WERI-Rb-1 (cell line): Measurements from ENCODE around the gene RPL10.

Experiments
- DNase-seq: peaks from one replicate; pipeline ENCODE4 v3.0.0-alpha.2; 2020
- H3K27ac ChIP-seq: fragments of 250-450 bp; sonication (Bioruptor Pico); 2 replicates; pipeline ENCODE4 v1.5.1; 2020; ENCODE audit warnings: mild to moderate bottlenecking, moderate library complexity
- H3K27me3 ChIP-seq: fragments of 250-450 bp; sonication (Bioruptor Pico); 2 replicates; pipeline ENCODE4 v1.5.1; 2021; ENCODE audit warnings: mild to moderate bottlenecking, low read depth, moderate library complexity; ENCODE audit not compliant: insufficient read depth, severe bottlenecking
- H3K36me3 ChIP-seq: fragments of 250-450 bp; sonication (Bioruptor Pico); 2 replicates; pipeline ENCODE4 v1.5.1; 2020; ENCODE audit warnings: mild to moderate bottlenecking, moderate library complexity
- H3K4me3 ChIP-seq: 2 replicates; pipeline ENCODE4 v1.5.1; 2011; ENCODE audit warnings: low read depth, mild to moderate bottlenecking, control low read depth, low read length
- H3K9me3 ChIP-seq: fragments of 250-450 bp; sonication (Bioruptor Pico); 2 replicates; pipeline ENCODE4 v1.5.1; 2021; ENCODE audit warnings: mild to moderate bottlenecking, moderate library complexity; ENCODE audit not compliant: severe bottlenecking
- CTCF ChIP-seq: IDR thresholded peaks from 2 replicates; pipeline ENCODE4 v1.5.1; 2011; ENCODE audit warnings: low read depth, mild to moderate bottlenecking, control low read depth, inconsistent platforms, low read length

The RPL10 gene

DNA sequence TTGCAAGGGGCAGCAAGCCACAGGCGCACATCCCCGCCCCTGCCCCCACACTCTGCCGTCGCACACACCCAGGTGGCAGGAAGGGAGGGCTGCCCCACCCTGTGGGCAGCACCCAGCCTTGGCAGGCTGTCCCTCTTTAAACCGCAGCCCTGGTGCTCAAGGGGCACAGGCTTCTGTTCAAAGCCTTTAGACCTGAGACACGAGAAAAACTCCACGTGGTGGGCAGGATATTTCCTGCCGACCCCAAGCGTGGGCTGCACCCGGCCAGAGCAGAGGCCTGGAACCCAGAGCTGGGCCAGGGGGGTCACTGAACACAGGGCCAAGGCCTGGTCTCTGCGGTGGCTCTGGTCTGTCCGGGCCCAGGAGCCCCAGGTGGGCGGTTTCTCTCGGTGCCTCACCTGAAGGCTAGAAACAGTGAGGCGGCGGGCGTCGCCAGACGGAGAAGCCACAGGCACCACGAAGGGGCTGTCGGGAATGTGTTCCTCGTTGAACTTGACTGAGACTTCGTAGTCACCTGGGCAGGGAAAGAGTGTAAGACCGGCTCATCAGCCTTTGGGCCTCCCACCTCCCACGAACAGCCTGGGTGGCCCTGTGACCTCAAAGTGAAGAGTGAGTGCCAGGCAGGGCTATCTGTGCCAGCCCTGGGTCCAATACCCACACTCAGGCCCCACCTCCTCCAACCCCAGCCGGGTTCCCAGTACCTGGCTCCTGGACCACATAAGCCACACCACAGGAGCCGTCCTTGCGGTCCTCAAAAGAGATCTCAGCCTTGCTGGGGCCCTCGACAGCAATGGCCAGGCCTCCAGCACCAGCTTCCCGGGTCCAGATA lies 46.8 kb upstream of the RPL10 start:
- no peak for TF ChIP-seq CTCF
- H3K36me3 ChIP-seq: peaks cover 85% of the 10 kb centered on the region

DNA sequence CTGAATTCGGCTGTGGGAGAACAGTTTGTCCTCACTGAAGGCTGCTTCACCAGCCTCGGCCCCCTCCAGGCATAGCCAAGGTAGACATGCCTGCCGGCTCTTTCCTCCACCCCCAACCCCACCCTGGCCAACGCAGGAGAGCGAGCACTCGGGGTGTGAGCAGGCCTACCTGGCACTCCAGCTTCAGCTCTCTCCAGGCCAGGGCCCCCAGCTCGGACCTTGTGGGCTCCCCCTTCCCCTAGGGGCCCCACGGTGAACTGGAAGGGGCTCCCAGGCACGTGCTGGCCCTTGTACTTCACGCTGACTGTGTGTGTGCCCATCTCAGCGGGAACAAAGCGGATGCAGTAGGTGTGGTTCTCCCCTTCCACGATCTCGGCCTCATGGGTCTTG lies 46.2 kb upstream of the RPL10 start:
- H3K27me3 ChIP-seq: peaks cover 34% of the 10 kb centered on the region
- no peak overlapping the region for H3K4me3 ChIP-seq
- H3K27ac ChIP-seq: no peak overlapping the region
- H3K36me3 ChIP-seq: peaks cover 91% of the 10 kb centered on the region
- DNase-seq: no peak
- no peak for TF ChIP-seq CTCF
- H3K9me3 ChIP-seq: no peaks in the 10 kb centered on the region

More for the DNA sequence above, 46.8 kb upstream of the RPL10 start:
- peak overlapping the region; percentile 55; the same call in 1 of the 2 replicates for H3K27ac ChIP-seq
- peaks cover 34% of the 10 kb centered on the region for H3K27me3 ChIP-seq
- no peak overlapping the region for H3K4me3 ChIP-seq
- DNase-seq: no peak
- no peaks in the 10 kb centered on the region for H3K9me3 ChIP-seq

DNA sequence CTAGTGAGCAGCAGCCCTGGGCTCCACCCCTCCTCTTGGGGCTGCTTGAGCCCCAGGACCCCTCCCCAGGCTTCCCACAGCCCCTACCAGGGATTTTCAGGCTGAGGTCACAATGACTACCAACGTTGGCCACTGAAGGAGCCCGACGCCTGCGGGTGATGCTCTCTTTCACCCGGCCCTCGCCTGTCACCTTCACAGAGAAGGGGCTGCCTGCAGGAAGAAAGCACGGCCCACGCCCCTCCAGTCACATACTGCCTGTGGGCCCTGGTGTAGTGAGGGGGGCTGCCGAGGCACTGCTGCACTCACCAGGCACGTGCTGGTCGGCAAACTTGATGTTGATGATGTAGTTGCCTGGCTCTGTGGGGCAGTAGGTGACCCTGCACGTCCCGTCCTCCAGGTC lies 45.7 kb upstream of the RPL10 start:
- Histone ChIP-seq H3K36me3 (peaks cover 95% of the 10 kb centered on the region), H3K27ac (no peak overlapping the region)

DNA sequence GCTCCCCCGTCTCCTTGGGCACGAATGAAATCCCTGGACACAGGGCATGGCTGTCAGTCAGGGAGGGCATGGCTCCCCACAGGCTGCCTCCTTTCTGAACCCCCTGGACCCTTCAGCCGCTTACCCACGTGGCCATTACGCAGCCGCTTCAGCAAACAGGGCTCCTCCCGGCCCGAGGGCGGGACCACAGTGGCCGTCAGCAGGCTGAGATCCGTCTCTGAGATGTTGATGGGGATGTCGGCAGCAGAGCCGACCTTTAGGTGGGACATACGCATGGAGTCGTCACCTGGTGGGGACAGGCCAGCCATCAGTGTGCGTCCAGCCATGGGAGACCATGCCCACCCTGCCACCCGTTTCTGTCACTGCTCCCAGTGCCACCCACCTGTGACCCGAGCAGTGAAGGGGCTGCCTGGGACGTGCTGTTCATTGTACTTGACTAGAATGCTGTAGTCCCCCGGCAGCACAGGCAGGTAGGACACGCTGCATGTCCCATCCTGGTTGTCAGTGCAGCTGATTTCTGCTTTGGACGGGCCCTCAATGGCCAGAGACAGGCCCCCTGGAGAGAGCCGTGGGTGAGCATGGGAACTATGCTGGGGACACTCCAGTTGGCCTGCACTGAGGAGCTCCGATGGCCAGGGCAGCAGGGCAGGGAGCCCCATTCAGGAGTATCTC lies 44.9 kb upstream of the RPL10 start:
- Histone ChIP-seq H3K9me3 (no peaks in the 10 kb centered on the region), H3K27me3 (peaks cover 39% of the 10 kb centered on the region), H3K27ac (no peak overlapping the region), H3K36me3 (peaks cover 100% of the 10 kb centered on the region), H3K4me3 (no peak overlapping the region)
- no peak for TF ChIP-seq CTCF
- DNase-seq: no peak

More for the DNA sequence above, 45.7 kb upstream of the RPL10 start:
- no peak overlapping the region for H3K4me3 ChIP-seq
- DNase-seq: no peak
- H3K27me3 ChIP-seq: peaks cover 38% of the 10 kb centered on the region
- H3K9me3 ChIP-seq: no peaks in the 10 kb centered on the region
- no peak for TF ChIP-seq CTCF

- Histone ChIP-seq H3K9me3 (no peaks in the 10 kb centered on the region), H3K27me3 (peaks cover 40% of the 10 kb centered on the region), H3K27ac (no peak overlapping the region), H3K36me3 (peaks cover 100% of the 10 kb centered on the region), H3K4me3 (no peak overlapping the region)
- no peak for DNase-seq
- TF ChIP-seq CTCF: no peak
Measured at GRCh38 chrX:154354013-154354412, 44.2 kb upstream of the RPL10 start.
